ENCODE data around the gene SRF.

GRCh38 chr6:43129434-43130194 is 41.5 kb upstream of the SRF start:
- TF ChIP-seq CTCF (IDR thresholded peaks at IDR 0.05) (peak; percentile 61), EZH2 (IDR thresholded peaks at IDR 0.05) (no peak)
